ENCODE measurements around the gene LETM1. TPM values are rescaled to one million over a fixed set of nuclear protein-coding genes. Genes with fewer than 3 reads are reported as not detected.
"Not testable (repeated sequence)": the region's sequence is repeated elsewhere in the genome, so short reads cannot be mapped to it uniquely, and the experiment has no call there.

LETM1 gene
- polyA plus RNA-seq, 1 donor from 2014 or later, result 12.0 TPM

GRCh38 chr4:1851575-1852410 lies 4.2 kb downstream of the LETM1 start:
- Mint-ChIP-seq H3K4me3 (peak overlapping the region in 1 of 4 donors; percentile 72), H3K36me3 (peaks cover 1% of the 10 kb centered on the region), H3K9me3 (no peaks in the 10 kb centered on the region)

GRCh38 chr4:1851160-1851559 lies 4.8 kb downstream of the LETM1 start:
- Mint-ChIP-seq H3K4me1 (peaks cover 10 to 18% (median 15%) of the 10 kb centered on the region in 3 donors), H3K27ac (no peak overlapping the region), H3K4me3 (peak overlapping the region in 1 of 4 donors; percentile 72), H3K9me3 (no peaks in the 10 kb centered on the region), H3K36me3 (peaks cover 6% of the 10 kb centered on the region), H3K27me3 (no peaks in the 10 kb centered on the region)

More at GRCh38 chr4:1851575-1852410, 4.2 kb downstream of the LETM1 start:
- Mint-ChIP-seq H3K27ac (no peak overlapping the region), H3K27me3 (no peaks in the 10 kb centered on the region), H3K4me1 (peaks cover 10 to 17% (median 16%) of the 10 kb centered on the region in 3 donors)

GRCh38 chr4:1850276-1850675 lies 5.7 kb downstream of the LETM1 start:
- Mint-ChIP-seq H3K4me1 (peaks cover 10 to 18% (median 15%) of the 10 kb centered on the region in 3 donors), H3K9me3 (no peaks in the 10 kb centered on the region), H3K27me3 (no peaks in the 10 kb centered on the region), H3K27ac (no peak overlapping the region), H3K36me3 (peaks cover 6% of the 10 kb centered on the region), H3K4me3 (no peak overlapping the region)

- no peak overlapping the region for H3K27ac Mint-ChIP-seq
- no peak overlapping the region for H3K4me3 Mint-ChIP-seq
- no peaks in the 10 kb centered on the region for H3K9me3 Mint-ChIP-seq
- H3K27me3 Mint-ChIP-seq, result no peaks in the 10 kb centered on the region
- H3K4me1 Mint-ChIP-seq, result peaks cover 0 to 6% (median 4%) of the 10 kb centered on the region in 3 donors
- peaks cover 7% of the 10 kb centered on the region for H3K36me3 Mint-ChIP-seq
Measured at GRCh38 chr4:1846580-1846979, 9.4 kb downstream of the LETM1 start.

GRCh38 chr4:1844618-1845017 lies 11.3 kb downstream of the LETM1 start:
- H3K4me3 Mint-ChIP-seq, H3K27me3 Mint-ChIP-seq, H3K36me3 Mint-ChIP-seq, H3K4me1 Mint-ChIP-seq, H3K9me3 Mint-ChIP-seq, H3K27ac Mint-ChIP-seq: not testable (repeated sequence)

- Mint-ChIP-seq H3K9me3 (no peaks in the 10 kb centered on the region), H3K36me3 (peaks cover 7% of the 10 kb centered on the region), H3K27ac (peak overlapping the region in 1 of 3 donors; percentile 47), H3K4me1 (peaks cover 0 to 4% (median 0%) of the 10 kb centered on the region in 3 donors), H3K27me3 (no peaks in the 10 kb centered on the region), H3K4me3 (no peak overlapping the region)
Measured at GRCh38 chr4:1843852-1844251, 12.1 kb downstream of the LETM1 start.

- H3K9me3 Mint-ChIP-seq, result no peaks in the 10 kb centered on the region
- H3K27me3 Mint-ChIP-seq, result no peaks in the 10 kb centered on the region
Measured at GRCh38 chr4:1842993-1843448, 12.9 kb downstream of the LETM1 start.

GRCh38 chr4:1842339-1842895 lies 13.5 kb downstream of the LETM1 start:
- Mint-ChIP-seq H3K4me1 (peaks cover 0 to 1% (median 0%) of the 10 kb centered on the region in 3 donors), H3K4me3 (no peak overlapping the region), H3K27me3 (no peaks in the 10 kb centered on the region), H3K36me3 (peaks cover 7% of the 10 kb centered on the region), H3K9me3 (no peaks in the 10 kb centered on the region), H3K27ac (peak overlapping the region in 1 of 3 donors; percentile 42)

More at GRCh38 chr4:1842993-1843448, 12.9 kb downstream of the LETM1 start:
- Mint-ChIP-seq H3K4me1 (peaks cover 0 to 1% (median 0%) of the 10 kb centered on the region in 3 donors), H3K27ac (peak overlapping the region in 1 of 3 donors; percentile 42), H3K4me3 (no peak overlapping the region), H3K36me3 (peaks cover 7% of the 10 kb centered on the region)

- Mint-ChIP-seq H3K27ac (no peak overlapping the region), H3K36me3 (peaks cover 6% of the 10 kb centered on the region)
Measured at GRCh38 chr4:1841887-1842210, 14.1 kb downstream of the LETM1 start.

GRCh38 chr4:1841201-1841886 lies 14.6 kb downstream of the LETM1 start:
- H3K36me3 Mint-ChIP-seq, result peaks cover 2% of the 10 kb centered on the region
- H3K27me3 Mint-ChIP-seq, result no peaks in the 10 kb centered on the region
- H3K27ac Mint-ChIP-seq, result no peak overlapping the region
- H3K4me3 Mint-ChIP-seq, result no peak overlapping the region
- no peaks in the 10 kb centered on the region for H3K9me3 Mint-ChIP-seq
- no peaks in the 10 kb centered on the region for H3K4me1 Mint-ChIP-seq

More at GRCh38 chr4:1841887-1842210, 14.1 kb downstream of the LETM1 start:
- H3K4me3 Mint-ChIP-seq, result no peak overlapping the region
- H3K27me3 Mint-ChIP-seq, result no peaks in the 10 kb centered on the region
- H3K4me1 Mint-ChIP-seq, result peaks cover 0 to 1% (median 0%) of the 10 kb centered on the region in 3 donors
- H3K9me3 Mint-ChIP-seq, result no peaks in the 10 kb centered on the region

- no peaks in the 10 kb centered on the region for H3K27me3 Mint-ChIP-seq
Measured at GRCh38 chr4:1839282-1839681, 16.7 kb downstream of the LETM1 start.

GRCh38 chr4:1837069-1837468 lies 18.9 kb downstream of the LETM1 start:
- H3K4me3 Mint-ChIP-seq, result no peak overlapping the region
- peaks cover 5% of the 10 kb centered on the region for H3K36me3 Mint-ChIP-seq
- H3K9me3 Mint-ChIP-seq, result no peaks in the 10 kb centered on the region
- H3K27ac Mint-ChIP-seq, result peak overlapping the region in 1 of 3 donors; percentile 71
- no peaks in the 10 kb centered on the region for H3K27me3 Mint-ChIP-seq
- peaks cover 10 to 15% (median 14%) of the 10 kb centered on the region in 3 donors for H3K4me1 Mint-ChIP-seq

More at GRCh38 chr4:1839282-1839681, 16.7 kb downstream of the LETM1 start:
- Mint-ChIP-seq H3K4me1 (peaks cover 3% of the 10 kb centered on the region in 3 donors), H3K27ac (peak overlapping the region in 1 of 3 donors; percentile 47), H3K4me3 (peak overlapping the region in 1 of 4 donors; percentile 76), H3K9me3 (no peaks in the 10 kb centered on the region), H3K36me3 (peaks cover 4% of the 10 kb centered on the region)

GRCh38 chr4:1836650-1837049 lies 19.3 kb downstream of the LETM1 start:
- H3K36me3 Mint-ChIP-seq, result peaks cover 6% of the 10 kb centered on the region
- H3K4me1 Mint-ChIP-seq, result peaks cover 10 to 18% (median 14%) of the 10 kb centered on the region in 3 donors
- H3K9me3 Mint-ChIP-seq, result no peaks in the 10 kb centered on the region
- no peak overlapping the region for H3K27ac Mint-ChIP-seq
- no peaks in the 10 kb centered on the region for H3K27me3 Mint-ChIP-seq
- no peak overlapping the region for H3K4me3 Mint-ChIP-seq

- not testable (repeated sequence) for H3K4me3 Mint-ChIP-seq, H3K27me3 Mint-ChIP-seq, H3K36me3 Mint-ChIP-seq, H3K9me3 Mint-ChIP-seq
- Mint-ChIP-seq H3K27ac (peak overlapping the region in 1 of 3 donors; percentile 14), H3K4me1 (peaks cover 10 to 18% (median 14%) of the 10 kb centered on the region in 3 donors)
Measured at GRCh38 chr4:1835836-1836235, 20.1 kb downstream of the LETM1 start.
